ENCODE data around the gene IPO11.

DNA sequence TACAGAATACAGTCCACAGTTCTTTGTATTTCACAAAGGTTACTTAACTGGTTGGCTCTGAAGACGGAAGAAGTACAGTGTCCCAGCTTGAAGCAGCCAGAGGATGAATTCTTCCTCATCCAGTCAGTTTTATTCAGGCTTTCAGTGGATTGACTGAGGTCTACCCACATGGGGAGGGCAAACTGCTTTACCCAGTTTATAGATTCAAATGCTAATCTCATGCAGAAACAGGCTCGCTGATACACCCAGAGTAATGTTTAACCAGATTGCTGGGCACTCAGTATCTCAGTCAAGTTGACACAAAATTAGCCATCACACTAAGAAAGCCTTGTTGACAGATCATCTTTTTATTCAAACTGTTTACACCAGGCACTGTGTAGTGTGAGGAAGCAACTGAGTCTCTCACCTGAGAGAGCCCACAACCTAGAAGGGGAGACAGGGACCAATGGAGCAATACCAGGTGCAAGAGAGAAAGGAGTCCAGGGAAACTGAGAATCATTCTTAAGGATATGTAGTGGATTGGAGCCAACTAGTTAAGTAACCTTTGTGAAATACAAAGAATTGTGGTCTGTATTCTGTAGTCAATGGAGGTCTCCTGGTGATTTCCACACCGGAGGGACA lies 181.9 kb downstream of the IPO11 start:
- TF ChIP-seq CTCF (conservative IDR thresholded peaks at IDR 0.05) (no peak), ZFX (IDR thresholded peaks at IDR 0.05) (no peak)
